ENCODE results near the gene NAA16. TPM values are rescaled to one million over a fixed set of nuclear protein-coding genes. Genes with fewer than 3 reads are reported as not detected.

Gene NAA16
- total and polyA plus RNA-seq, 2 donors (not counting 1 experiment from before 2014, with no cell fraction given) = 14.3 to 33.5 TPM

DNA sequence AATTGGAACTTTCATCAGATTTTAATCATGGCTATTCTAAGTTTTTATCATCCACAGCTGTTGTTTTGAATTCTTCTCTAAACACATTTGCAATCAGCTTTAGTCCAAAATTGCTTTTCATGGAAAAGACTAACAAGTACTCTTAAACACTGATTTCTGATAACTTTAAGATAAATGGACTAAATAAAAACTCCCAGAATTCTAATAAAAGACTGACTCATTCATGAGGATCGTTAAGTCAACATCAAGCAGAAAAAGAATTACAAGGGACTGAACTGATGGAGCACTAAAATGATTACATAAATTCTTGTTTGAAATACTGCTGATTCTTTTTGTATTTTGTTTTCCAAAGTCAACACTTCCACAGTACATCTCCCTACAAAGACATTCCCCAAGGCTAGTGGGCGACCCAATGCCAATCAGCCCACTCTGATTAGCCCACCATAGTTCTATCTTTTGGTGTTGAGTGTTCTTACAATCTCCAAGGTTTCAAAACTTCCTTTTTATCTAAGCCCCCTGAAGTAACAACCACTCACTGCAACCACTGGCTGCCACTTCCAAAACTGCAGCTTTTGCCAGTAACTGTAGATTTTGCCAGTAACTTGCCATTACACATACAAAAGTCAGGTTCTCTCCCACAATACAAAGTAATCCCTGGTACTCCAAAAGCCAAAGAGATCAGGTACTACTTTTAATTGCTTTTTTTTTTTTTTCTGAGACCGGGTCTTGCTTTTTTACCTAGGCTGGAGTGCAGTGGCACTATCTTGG, 14.0 kb upstream of the NAA16 start:
- Mint-ChIP-seq H3K4me1 (peaks cover 2% of the 10 kb centered on the region), H3K27ac (no peak overlapping the region), H3K4me3 (no peak overlapping the region), H3K9me3 (ENCODE audit: insufficient read depth) (no peaks in the 10 kb centered on the region), H3K27me3 (no peaks in the 10 kb centered on the region)
- POLR2A ChIA-PET = no interaction called here
- WGBS (ENCODE audit: insufficient coverage) = no CpG with 5 or more reads among the region's 3 CpGs
- no peaks in the 10 kb centered on the region for H4K20me1 ChIP-seq (ENCODE audit: control insufficient read depth, insufficient read depth, low read length, poor library complexity, severe bottlenecking)
- CTCF ChIA-PET = no interaction called here
- DNase-seq = no peak
- H3K4me1 ChIP-seq (ENCODE audit: control insufficient read depth in 2 of 2, insufficient read depth in 2 of 2, low read length in 2 of 2) = no peaks in the 10 kb centered on the region
- H3K4me3 ChIP-seq (ENCODE audit: control extremely low read depth in 1 of 5, extremely low read depth in 1 of 5, insufficient read depth in 1 of 5, low read depth in 2 of 5, low read length in 4 of 5) = no peak overlapping the region
- no peak for TF ChIP-seq EZH2 (IDR thresholded peaks at IDR 0.05; ENCODE audit: borderline replicate concordance, insufficient read depth, low read depth, low read length, poor library complexity, severe bottlenecking)
- TF ChIP-seq, protein P1, sequence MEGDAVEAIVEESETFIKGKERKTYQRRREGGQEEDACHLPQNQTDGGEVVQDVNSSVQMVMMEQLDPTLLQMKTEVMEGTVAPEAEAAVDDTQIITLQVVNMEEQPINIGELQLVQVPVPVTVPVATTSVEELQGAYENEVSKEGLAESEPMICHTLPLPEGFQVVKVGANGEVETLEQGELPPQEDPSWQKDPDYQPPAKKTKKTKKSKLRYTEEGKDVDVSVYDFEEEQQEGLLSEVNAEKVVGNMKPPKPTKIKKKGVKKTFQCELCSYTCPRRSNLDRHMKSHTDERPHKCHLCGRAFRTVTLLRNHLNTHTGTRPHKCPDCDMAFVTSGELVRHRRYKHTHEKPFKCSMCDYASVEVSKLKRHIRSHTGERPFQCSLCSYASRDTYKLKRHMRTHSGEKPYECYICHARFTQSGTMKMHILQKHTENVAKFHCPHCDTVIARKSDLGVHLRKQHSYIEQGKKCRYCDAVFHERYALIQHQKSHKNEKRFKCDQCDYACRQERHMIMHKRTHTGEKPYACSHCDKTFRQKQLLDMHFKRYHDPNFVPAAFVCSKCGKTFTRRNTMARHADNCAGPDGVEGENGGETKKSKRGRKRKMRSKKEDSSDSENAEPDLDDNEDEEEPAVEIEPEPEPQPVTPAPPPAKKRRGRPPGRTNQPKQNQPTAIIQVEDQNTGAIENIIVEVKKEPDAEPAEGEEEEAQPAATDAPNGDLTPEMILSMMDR (IDR thresholded peaks at IDR 0.05) = no peak
- H2AFZ ChIP-seq (ENCODE audit: insufficient read depth, low read depth, low read length, poor library complexity, severe bottlenecking) = no peak overlapping the region
- H3K9ac ChIP-seq (ENCODE audit: low read length) = no peak overlapping the region
- no peaks in the 10 kb centered on the region for H3K27me3 ChIP-seq (replicated peaks in 1 of 4; ENCODE audit: control extremely low read depth in 1 of 4, control insufficient read depth in 3 of 4, insufficient read depth in 4 of 4, low read length in 3 of 4)
- H3K27ac ChIP-seq (ENCODE audit: low read length in 2 of 2) = no peak overlapping the region
- no peak overlapping the region for H3K4me2 ChIP-seq (replicated peaks; ENCODE audit: low read depth, low read length, poor library complexity, severe bottlenecking)
- ATAC-seq (ENCODE audit: low read depth) = no peak
- peaks cover 3 to 6% (median 5%) of the 10 kb centered on the region in 3 donors for H3K9me3 ChIP-seq (ENCODE audit: control extremely low read depth in 1 of 3, control insufficient read depth in 2 of 3, insufficient read depth in 1 of 3, low read length in 2 of 3)
- intact Hi-C loops (cut with micrococcal nuclease) = no loop called here
- no peaks in the 10 kb centered on the region for H3K79me2 ChIP-seq (ENCODE audit: control insufficient read depth, insufficient read depth, low read length)
- H3K36me3 ChIP-seq (replicated peaks in 1 of 2; ENCODE audit: control extremely low read depth in 1 of 2, control insufficient read depth in 1 of 2, extremely low read depth in 1 of 2, insufficient read depth in 2 of 2, low read length in 1 of 2) = no peaks in the 10 kb centered on the region
